Astrocyte (in vitro differentiated cells and primary cell): ENCODE measurements around the gene CIPC. TPM values are rescaled to one million over a fixed set of nuclear protein-coding genes. Genes with fewer than 3 reads are reported as not detected.

Source experiments
- DNase-seq: peaks from one replicate; pipeline ENCODE4 v3.0.0-alpha.2; 2010; ENCODE audit warnings: low read depth
- FAIRE-seq: peaks from 2 replicates; lab custom pipeline; 2011; peaks lifted over from hg19 to GRCh38; lab: Jason Lieb, UNC
- H2AFZ ChIP-seq: 2 replicates; pipeline ENCODE4 v1.6.0; 2012; ENCODE audit warnings: low read depth, low read length, inconsistent platforms
- H3K27ac ChIP-seq: 2 replicates; pipeline ENCODE4 v1.5.1; 2011; ENCODE audit warnings: low read depth, low read length, inconsistent platforms
- H3K27me3 ChIP-seq: 2 replicates; pipeline ENCODE4 v1.6.0; 2011; ENCODE audit warnings: low read length, inconsistent platforms; ENCODE audit not compliant: insufficient read depth
- H3K36me3 ChIP-seq: 2 replicates; pipeline ENCODE4 v1.5.1; 2011; ENCODE audit warnings: low read length, inconsistent platforms; ENCODE audit not compliant: insufficient read depth
- H3K4me1 ChIP-seq: 2 replicates; pipeline ENCODE4 v1.5.1; 2011; ENCODE audit warnings: low read length, inconsistent platforms; ENCODE audit not compliant: insufficient read depth
- H3K4me2 ChIP-seq: 2 replicates; pipeline ENCODE4 v1.6.0; 2012; ENCODE audit warnings: low read length, inconsistent platforms
- H3K4me3 ChIP-seq: 2 replicates; pipeline ENCODE4 v1.5.1; 2011; ENCODE audit warnings: low read depth, mild to moderate bottlenecking, low read length, inconsistent platforms; ENCODE audit not compliant: insufficient read depth
- H3K79me2 ChIP-seq: 2 replicates; pipeline ENCODE4 v1.6.0; 2012; ENCODE audit warnings: mild to moderate bottlenecking, low read length, inconsistent platforms; ENCODE audit not compliant: insufficient read depth
- H3K9ac ChIP-seq: 2 replicates; pipeline ENCODE4 v1.6.0; 2012; ENCODE audit warnings: mild to moderate bottlenecking, low read length, inconsistent platforms
- H3K9me3 ChIP-seq: 2 replicates; pipeline ENCODE4 v1.5.1; 2012; ENCODE audit warnings: low read depth, mild to moderate bottlenecking, low read length, inconsistent platforms; ENCODE audit not compliant: insufficient read depth
- H4K20me1 ChIP-seq: 2 replicates; pipeline ENCODE4 v1.6.0; 2012; ENCODE audit warnings: low read length, inconsistent platforms; ENCODE audit not compliant: insufficient read depth
- H3K27ac Mint-ChIP-seq: one replicate; pipeline ENCODE4 v1.8.0; 2021; ENCODE audit warnings: mild to moderate bottlenecking, mixed read lengths; ENCODE audit not compliant: unreplicated experiment
- H3K27me3 Mint-ChIP-seq: one replicate; pipeline ENCODE4 v1.8.0; 2021; ENCODE audit warnings: low read depth, mixed read lengths; ENCODE audit not compliant: unreplicated experiment
- H3K36me3 Mint-ChIP-seq: one replicate; pipeline ENCODE4 v1.8.0; 2021; ENCODE audit warnings: low read depth, mixed read lengths; ENCODE audit not compliant: unreplicated experiment
- H3K4me1 Mint-ChIP-seq: one replicate; pipeline ENCODE4 v1.8.0; 2021; ENCODE audit warnings: low read depth, mixed read lengths; ENCODE audit not compliant: unreplicated experiment
- H3K4me3 Mint-ChIP-seq: one replicate; pipeline ENCODE4 v1.8.0; 2021; ENCODE audit warnings: mild to moderate bottlenecking, moderate library complexity, mixed read lengths; ENCODE audit not compliant: unreplicated experiment
- H3K9me3 Mint-ChIP-seq: one replicate; pipeline ENCODE4 v1.8.0; 2021; ENCODE audit warnings: mild to moderate bottlenecking, mixed read lengths; ENCODE audit not compliant: unreplicated experiment
- CTCF ChIP-seq: IDR thresholded peaks from 2 replicates; pipeline ENCODE4 v1.5.1; 2011; ENCODE audit warnings: low read depth, mild to moderate bottlenecking, inconsistent platforms, low read length, moderate library complexity; ENCODE audit not compliant: insufficient read depth
- EZH2 ChIP-seq: IDR thresholded peaks from 2 replicates; pipeline ENCODE4 v1.6.1; 2012; ENCODE audit warnings: mild to moderate bottlenecking, low read length, inconsistent platforms; ENCODE audit not compliant: insufficient read depth
- total RNA-seq: library from RNA; stranded (reverse); gene quantifications from 2 replicates; pipeline ENCODE4 v1.2.1, GENCODE V29; 2021

The CIPC gene
- total RNA-seq, 1 donor from 2014 or later, result 20.2 TPM

GRCh38 chr14:77088219-77088618, 9.8 kb upstream of the CIPC start:
- no peak for FAIRE-seq

GRCh38 chr14:77088645-77089044, 9.4 kb upstream of the CIPC start:
- Histone ChIP-seq H3K36me3 (no peaks in the 10 kb centered on the region), H3K9me3 (no peaks in the 10 kb centered on the region), H3K79me2 (no peaks in the 10 kb centered on the region), H3K4me3 (no peak overlapping the region), H3K9ac (no peak overlapping the region), H3K27ac (no peak overlapping the region), H3K4me2 (no peak overlapping the region), H4K20me1 (no peaks in the 10 kb centered on the region), H2AFZ (no peak overlapping the region), H3K27me3 (peaks cover 7% of the 10 kb centered on the region), H3K4me1 (no peaks in the 10 kb centered on the region)
- Mint-ChIP-seq H3K4me3 (no peak overlapping the region), H3K27me3 (peaks cover 3% of the 10 kb centered on the region), H3K36me3 (no peaks in the 10 kb centered on the region), H3K27ac (no peak overlapping the region), H3K9me3 (peaks cover 3% of the 10 kb centered on the region), H3K4me1 (peaks cover 15% of the 10 kb centered on the region)
- DNase-seq (no peak), FAIRE-seq (no peak)
- TF ChIP-seq CTCF, result no peak
- TF ChIP-seq EZH2, result no peak

More at GRCh38 chr14:77088219-77088618, 9.8 kb upstream of the CIPC start:
- Histone ChIP-seq H3K4me2 (no peak overlapping the region), H2AFZ (no peak overlapping the region), H3K9ac (no peak overlapping the region), H3K4me3 (no peak overlapping the region), H3K9me3 (no peaks in the 10 kb centered on the region), H3K4me1 (no peaks in the 10 kb centered on the region), H3K27me3 (peaks cover 7% of the 10 kb centered on the region), H3K27ac (no peak overlapping the region), H3K79me2 (no peaks in the 10 kb centered on the region), H3K36me3 (no peaks in the 10 kb centered on the region), H4K20me1 (no peaks in the 10 kb centered on the region)
- TF ChIP-seq EZH2, result no peak
- no peak for TF ChIP-seq CTCF
- Mint-ChIP-seq H3K36me3 (no peaks in the 10 kb centered on the region), H3K4me3 (no peak overlapping the region), H3K27ac (peak overlapping the region; percentile 75), H3K27me3 (peaks cover 3% of the 10 kb centered on the region), H3K9me3 (peaks cover 3% of the 10 kb centered on the region), H3K4me1 (peaks cover 15% of the 10 kb centered on the region)
- DNase-seq, result no peak

DNA sequence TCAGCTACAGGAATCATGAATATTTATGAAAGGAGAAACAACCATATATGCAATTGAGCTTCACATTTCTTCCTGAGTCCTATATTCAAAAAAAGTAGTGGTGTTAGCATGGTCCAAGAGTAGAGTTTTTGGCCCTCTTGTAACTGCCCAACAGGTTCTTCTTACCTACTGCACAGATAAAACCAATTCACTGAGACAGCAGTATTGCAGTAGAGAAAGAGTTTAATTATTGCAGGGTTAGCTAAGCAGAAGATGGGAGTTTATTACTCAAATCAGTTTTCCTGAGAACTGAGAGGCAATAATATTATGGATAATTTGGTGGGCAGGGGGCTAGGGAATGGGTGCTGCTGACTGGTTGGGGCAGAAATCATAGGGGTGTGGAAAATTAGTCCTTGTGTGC, 6.5 kb upstream of the CIPC start:
- H3K4me3 ChIP-seq, result no peak overlapping the region
- Mint-ChIP-seq H3K36me3 (no peaks in the 10 kb centered on the region), H3K4me3 (no peak overlapping the region), H3K27me3 (peaks cover 3% of the 10 kb centered on the region), H3K9me3 (peaks cover 3% of the 10 kb centered on the region), H3K4me1 (peaks cover 2% of the 10 kb centered on the region), H3K27ac (no peak overlapping the region)
- no peaks in the 10 kb centered on the region for H3K9me3 ChIP-seq
- no peak for FAIRE-seq
- DNase-seq, result no peak
- no peaks in the 10 kb centered on the region for H4K20me1 ChIP-seq
- no peak overlapping the region for H2AFZ ChIP-seq
- H3K4me2 ChIP-seq, result no peak overlapping the region
- H3K79me2 ChIP-seq, result no peaks in the 10 kb centered on the region
- H3K27me3 ChIP-seq, result peaks cover 3% of the 10 kb centered on the region
- no peaks in the 10 kb centered on the region for H3K4me1 ChIP-seq
- TF ChIP-seq CTCF, result no peak
- no peak for TF ChIP-seq EZH2
- no peaks in the 10 kb centered on the region for H3K36me3 ChIP-seq
- H3K27ac ChIP-seq, result no peak overlapping the region
- H3K9ac ChIP-seq, result no peak overlapping the region
